Mammary epithelial cell (primary cell): ENCODE results near the gene ALPI.
"Not testable (repeated sequence)": the region's sequence is repeated elsewhere in the genome, so short reads cannot be mapped to it uniquely, and the experiment has no call there.

Experiments
- CTCF ChIP-seq, 2 donors: IDR thresholded peaks in 1 of 2; conservative IDR thresholded peaks in 1 of 2; 2 replicates each; pipeline ENCODE4 v1.5.1; 2011 to 2012; ENCODE audit warnings: inconsistent platforms in 2 of 2, low read length in 2 of 2, mild to moderate bottlenecking in 2 of 2, control low read depth in 1 of 2, low read depth in 1 of 2; ENCODE audit not compliant: insufficient read depth in 1 of 2; ENCODE audit errors: extremely low read depth in 1 of 2
- EZH2 ChIP-seq: IDR thresholded peaks from 2 replicates; pipeline ENCODE4 v1.6.1; 2012; ENCODE audit warnings: low read length, inconsistent platforms, borderline replicate concordance

- TF ChIP-seq CTCF (conservative IDR thresholded peaks at IDR 0.05 in 1 of 2, IDR thresholded peaks at IDR 0.05 in 1 of 2; ENCODE audit: extremely low read depth in 1 of 2, insufficient read depth in 1 of 2, low read depth in 1 of 2, low read length in 2 of 2); EZH2: not testable (repeated sequence)
Observed at GRCh38 chr2:232443047-232443446, 12.9 kb upstream of the ALPI start.
